ENCODE measurements around the gene RASSF5. TPM values are rescaled to one million over a fixed set of nuclear protein-coding genes. Genes with fewer than 3 reads are reported as not detected.

RASSF5 gene
- total RNA-seq, 1 donor from 2014 or later, result 1.4 TPM

DNA sequence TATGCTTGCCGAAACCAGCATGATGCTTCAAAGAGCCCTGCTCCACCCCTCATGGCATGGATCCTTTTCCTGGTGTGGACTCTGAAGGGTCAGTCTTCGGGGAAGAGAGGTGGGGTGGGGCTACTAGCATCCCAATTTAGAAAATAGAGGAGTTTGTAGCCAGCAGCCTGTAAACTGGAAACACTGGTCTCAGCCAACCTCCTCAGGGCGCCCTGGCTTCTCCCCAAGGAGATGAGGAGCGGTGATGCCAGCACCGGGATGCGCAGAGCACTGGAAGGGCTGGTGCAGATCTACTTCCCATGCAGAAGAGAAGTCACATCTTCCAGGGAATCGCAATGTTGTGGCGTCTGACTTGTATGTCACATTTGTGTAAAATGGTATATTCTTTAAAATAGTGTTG is 43.4 kb upstream of the RASSF5 start:
- no peak for DNase-seq (ENCODE audit: low read depth, low spot score)
- TF ChIP-seq, protein P1, sequence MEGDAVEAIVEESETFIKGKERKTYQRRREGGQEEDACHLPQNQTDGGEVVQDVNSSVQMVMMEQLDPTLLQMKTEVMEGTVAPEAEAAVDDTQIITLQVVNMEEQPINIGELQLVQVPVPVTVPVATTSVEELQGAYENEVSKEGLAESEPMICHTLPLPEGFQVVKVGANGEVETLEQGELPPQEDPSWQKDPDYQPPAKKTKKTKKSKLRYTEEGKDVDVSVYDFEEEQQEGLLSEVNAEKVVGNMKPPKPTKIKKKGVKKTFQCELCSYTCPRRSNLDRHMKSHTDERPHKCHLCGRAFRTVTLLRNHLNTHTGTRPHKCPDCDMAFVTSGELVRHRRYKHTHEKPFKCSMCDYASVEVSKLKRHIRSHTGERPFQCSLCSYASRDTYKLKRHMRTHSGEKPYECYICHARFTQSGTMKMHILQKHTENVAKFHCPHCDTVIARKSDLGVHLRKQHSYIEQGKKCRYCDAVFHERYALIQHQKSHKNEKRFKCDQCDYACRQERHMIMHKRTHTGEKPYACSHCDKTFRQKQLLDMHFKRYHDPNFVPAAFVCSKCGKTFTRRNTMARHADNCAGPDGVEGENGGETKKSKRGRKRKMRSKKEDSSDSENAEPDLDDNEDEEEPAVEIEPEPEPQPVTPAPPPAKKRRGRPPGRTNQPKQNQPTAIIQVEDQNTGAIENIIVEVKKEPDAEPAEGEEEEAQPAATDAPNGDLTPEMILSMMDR (conservative IDR thresholded peaks at IDR 0.05), result no peak
- Mint-ChIP-seq H3K9me3 (no peaks in the 10 kb centered on the region), H3K27ac (ENCODE audit: unreplicated experiment) (no peak overlapping the region), H3K4me1 (peaks cover 36% of the 10 kb centered on the region), H3K36me3 (ENCODE audit: low read depth) (peaks cover 16% of the 10 kb centered on the region), H3K27me3 (ENCODE audit: low read depth) (peaks cover 13% of the 10 kb centered on the region), H3K4me3 (no peak overlapping the region)

DNA sequence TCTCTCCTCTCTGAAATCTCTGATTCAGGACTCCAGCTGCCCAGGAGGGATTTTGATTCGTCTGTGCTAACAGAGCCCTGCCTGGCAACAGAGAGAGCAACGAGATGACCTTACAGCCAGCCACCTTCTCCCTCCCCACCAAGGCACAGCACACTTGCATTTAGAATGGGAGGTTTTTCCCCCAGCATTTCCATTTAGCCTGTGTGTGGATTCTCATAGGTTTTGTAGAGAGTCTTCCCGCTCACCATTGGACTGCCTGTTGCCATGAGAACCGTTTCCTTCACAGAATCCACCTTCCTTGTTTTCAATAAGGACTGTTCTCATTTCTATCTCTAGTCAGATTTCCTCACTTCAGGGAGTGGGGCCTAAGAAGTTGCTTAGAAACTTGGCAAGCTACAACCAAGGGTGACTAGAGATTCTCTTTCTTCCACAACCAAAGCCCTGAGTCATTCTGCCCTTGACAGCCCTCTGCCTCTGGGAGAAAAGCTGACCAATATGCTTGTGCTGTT is 42.8 kb upstream of the RASSF5 start:
- Mint-ChIP-seq H3K27me3 (ENCODE audit: low read depth) (peaks cover 13% of the 10 kb centered on the region), H3K4me3 (peak overlapping the region; percentile 38), H3K4me1 (peaks cover 36% of the 10 kb centered on the region), H3K27ac (ENCODE audit: unreplicated experiment) (peak overlapping the region; percentile 90), H3K9me3 (no peaks in the 10 kb centered on the region), H3K36me3 (ENCODE audit: low read depth) (peaks cover 16% of the 10 kb centered on the region)
- TF ChIP-seq, protein P1 (conservative IDR thresholded peaks at IDR 0.05), result no peak
- DNase-seq (ENCODE audit: low read depth, low spot score), result no peak

GRCh38 chr1:206465951-206466350 is 41.4 kb upstream of the RASSF5 start:
- no peak for DNase-seq (ENCODE audit: low read depth, low spot score)
- H3K36me3 Mint-ChIP-seq (ENCODE audit: low read depth), result peaks cover 10% of the 10 kb centered on the region
- H3K4me3 Mint-ChIP-seq, result no peak overlapping the region
- no peaks in the 10 kb centered on the region for H3K9me3 Mint-ChIP-seq
- H3K27ac Mint-ChIP-seq (ENCODE audit: unreplicated experiment), result no peak overlapping the region
- H3K4me1 Mint-ChIP-seq, result peaks cover 47% of the 10 kb centered on the region
- TF ChIP-seq, protein P1 (conservative IDR thresholded peaks at IDR 0.05), result no peak
- peaks cover 17% of the 10 kb centered on the region for H3K27me3 Mint-ChIP-seq (ENCODE audit: low read depth)

DNA sequence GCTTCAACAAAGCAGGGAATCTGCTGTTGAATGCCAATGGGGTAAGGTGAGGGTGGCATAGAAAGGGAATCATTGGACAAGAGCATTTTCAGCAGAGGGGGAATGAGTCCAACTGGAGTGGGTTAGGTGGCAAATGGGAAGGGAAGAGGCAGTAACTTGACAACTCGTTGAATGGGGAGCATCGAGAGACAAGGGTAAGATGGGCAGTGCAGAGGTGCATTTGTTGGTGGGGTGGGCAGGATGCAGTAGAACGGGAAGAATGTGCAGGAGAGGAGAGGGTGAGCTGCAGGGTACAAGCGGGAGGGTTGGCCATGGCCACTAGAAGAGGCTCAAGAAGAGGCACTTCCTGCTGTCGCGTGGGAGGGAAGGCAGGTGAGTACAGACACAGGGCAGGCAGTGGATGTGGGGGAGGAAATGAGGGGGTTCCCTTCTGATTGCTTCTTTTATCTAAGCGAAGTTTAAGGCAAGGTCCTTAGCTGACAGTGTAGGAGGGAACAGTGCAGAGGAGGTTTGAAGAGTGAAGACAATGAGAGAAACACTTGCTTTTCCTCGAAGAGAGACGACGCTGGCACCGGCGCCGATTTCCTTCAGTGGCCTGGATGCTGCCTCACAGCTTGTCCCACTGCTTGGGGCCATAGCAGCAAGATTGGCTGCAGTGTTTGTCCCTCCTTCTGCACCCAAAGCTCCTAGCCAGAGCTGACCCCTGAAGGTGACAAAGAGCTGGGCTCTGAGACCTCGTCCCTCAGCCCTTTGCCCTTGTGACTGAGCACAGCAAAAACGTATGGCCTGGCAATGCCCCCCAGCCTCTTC is 40.3 kb upstream of the RASSF5 start:
- Mint-ChIP-seq H3K4me3 (peak overlapping the region; percentile 17), H3K27ac (ENCODE audit: unreplicated experiment) (peak overlapping the region; percentile 36), H3K4me1 (peaks cover 52% of the 10 kb centered on the region), H3K27me3 (ENCODE audit: low read depth) (peaks cover 17% of the 10 kb centered on the region), H3K36me3 (ENCODE audit: low read depth) (no peaks in the 10 kb centered on the region), H3K9me3 (no peaks in the 10 kb centered on the region)
- DNase-seq (ENCODE audit: low read depth, low spot score), result no peak
- TF ChIP-seq, protein P1 (conservative IDR thresholded peaks at IDR 0.05), result no peak

DNA sequence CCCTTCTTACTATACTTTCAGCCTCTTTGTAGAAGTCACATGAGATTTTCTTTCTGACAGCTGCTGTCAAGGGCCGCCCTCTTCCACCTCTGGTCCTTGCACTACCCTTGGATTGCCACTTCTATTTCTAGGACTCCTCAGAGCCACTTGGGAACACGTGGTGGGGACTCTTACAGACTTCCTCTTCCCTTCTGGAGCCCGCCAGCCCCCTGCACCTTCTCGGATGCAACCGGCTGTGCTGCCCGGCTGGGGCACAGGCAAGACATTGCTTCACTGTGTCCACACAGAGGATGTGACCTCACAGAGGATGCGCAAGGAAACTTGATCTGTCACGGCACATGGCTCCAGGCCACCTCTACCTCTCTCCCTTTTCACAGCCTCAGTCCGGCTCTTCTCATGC is 39.4 kb upstream of the RASSF5 start:
- peaks cover 60% of the 10 kb centered on the region for H3K4me1 Mint-ChIP-seq
- TF ChIP-seq, protein P1 (conservative IDR thresholded peaks at IDR 0.05), result no peak
- peak overlapping the region; percentile 79 for H3K27ac Mint-ChIP-seq (ENCODE audit: unreplicated experiment)
- peak overlapping the region; percentile 61 for H3K4me3 Mint-ChIP-seq
- DNase-seq (ENCODE audit: low read depth, low spot score), result no peak
- no peaks in the 10 kb centered on the region for H3K9me3 Mint-ChIP-seq
- no peaks in the 10 kb centered on the region for H3K36me3 Mint-ChIP-seq (ENCODE audit: low read depth)
- H3K27me3 Mint-ChIP-seq (ENCODE audit: low read depth), result peaks cover 17% of the 10 kb centered on the region

All from neural crest cell (in vitro differentiated cells).